Measurements from ENCODE around the gene CLEC19A.
"Not testable (repeated sequence)": the region's sequence is repeated elsewhere in the genome, so short reads cannot be mapped to it uniquely, and the experiment has no call there.

The CLEC19A gene

DNA sequence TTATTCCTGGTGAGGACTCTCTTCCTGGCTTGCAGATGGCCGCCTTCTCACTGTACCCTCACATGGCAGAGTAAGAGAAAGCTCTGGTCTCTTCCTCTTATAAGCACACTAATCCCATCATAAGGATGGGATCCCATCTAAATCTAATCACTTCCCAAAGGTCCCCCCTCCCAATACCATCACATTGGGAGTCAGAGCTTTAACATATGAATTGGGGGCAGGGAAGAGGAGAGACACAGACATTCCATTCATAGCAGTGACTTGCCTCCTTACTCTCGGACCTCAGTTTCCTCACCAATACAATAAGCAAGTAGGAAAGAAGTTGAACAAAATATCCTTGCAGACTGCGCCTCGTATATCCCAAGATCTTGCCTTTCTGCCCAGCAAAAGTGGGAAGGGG is 1.7 kb downstream of the CLEC19A start:
- no peak for DNase-seq

GRCh38 chr16:19288872-19289799 is 3.6 kb downstream of the CLEC19A start:
- DNase-seq, result no peak

DNA sequence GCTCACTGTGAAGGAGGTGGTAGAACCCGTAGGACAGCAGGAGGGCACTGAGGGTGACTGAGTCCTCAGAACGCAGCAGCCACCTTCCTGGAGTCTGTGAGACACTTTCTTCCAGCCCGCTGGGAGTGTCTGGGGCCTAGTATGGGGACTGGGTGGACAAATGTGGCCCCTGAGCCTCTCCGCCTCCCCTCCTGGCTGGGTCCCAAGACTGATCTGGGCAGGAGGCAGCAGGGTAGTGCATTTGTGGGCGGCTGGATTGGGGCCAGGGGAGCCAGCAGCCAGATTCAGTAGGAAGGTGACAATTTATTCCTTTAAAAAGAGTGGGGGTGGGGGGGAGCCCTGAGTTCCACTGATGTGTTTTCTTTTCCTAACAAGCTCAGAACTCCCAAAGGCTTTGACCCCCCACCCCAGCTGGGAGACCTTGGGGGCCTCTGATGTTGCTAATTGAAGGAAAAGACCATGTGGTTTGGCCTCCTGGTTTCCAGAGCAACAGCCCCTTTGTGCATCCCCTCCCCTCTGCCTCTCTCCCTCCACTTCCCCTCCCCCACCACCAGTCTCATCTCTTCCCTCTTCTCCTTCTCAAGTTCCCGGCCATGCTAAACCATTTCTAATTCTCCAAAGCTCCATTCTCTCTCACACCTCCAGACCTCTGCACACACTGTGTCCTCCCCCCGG is 4.4 kb downstream of the CLEC19A start:
- peak; percentile 28 for DNase-seq

GRCh38 chr16:19290860-19291259 is 5.3 kb downstream of the CLEC19A start:
- DNase-seq, result no peak

- DNase-seq, result peak; percentile 19
These were observed 5.9 kb downstream of the CLEC19A start for GRCh38 chr16:19291475-19291874.

DNA sequence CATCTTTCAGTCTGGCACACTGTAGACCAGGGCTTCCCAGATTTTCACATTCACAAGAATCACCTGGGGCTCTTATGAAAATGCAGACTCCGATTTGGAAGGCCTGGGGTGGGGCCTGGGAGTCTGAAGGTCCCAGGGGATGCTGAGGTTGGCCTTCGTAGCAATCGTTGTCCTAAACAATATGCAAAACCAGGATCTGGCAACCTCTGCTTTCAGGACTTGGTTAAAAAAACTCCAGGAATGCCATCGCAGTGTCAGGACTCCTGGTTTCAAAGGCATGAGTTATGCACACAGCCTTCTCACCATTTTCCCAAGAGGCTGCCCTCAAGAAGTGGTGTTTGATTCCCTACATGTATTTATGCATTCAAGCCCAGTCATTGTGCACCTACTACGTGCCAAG is 6.7 kb downstream of the CLEC19A start:
- no peak for DNase-seq

GRCh38 chr16:19294156-19294649 is 8.7 kb downstream of the CLEC19A start:
- peak; percentile 36 for DNase-seq

DNA sequence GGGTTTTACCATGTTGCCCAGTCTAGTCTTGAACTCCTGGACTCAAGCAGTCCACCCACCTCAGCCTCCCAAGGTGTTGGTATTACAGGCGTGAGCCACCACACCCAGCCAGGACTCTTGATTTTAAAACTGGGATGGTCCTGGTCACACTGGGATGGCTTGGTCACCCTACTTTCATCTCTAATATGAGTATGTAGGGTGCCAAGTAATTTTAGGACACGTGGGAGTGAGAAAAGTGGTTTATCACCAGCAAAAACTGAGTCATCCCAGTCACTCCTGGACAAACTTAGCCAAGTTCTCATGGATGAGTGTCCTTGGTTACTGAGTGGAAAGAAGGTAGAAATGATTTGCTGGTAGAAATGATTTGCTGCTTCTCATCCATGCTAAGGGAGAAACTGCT is 9.9 kb downstream of the CLEC19A start:
- DNase-seq, result no peak

DNA sequence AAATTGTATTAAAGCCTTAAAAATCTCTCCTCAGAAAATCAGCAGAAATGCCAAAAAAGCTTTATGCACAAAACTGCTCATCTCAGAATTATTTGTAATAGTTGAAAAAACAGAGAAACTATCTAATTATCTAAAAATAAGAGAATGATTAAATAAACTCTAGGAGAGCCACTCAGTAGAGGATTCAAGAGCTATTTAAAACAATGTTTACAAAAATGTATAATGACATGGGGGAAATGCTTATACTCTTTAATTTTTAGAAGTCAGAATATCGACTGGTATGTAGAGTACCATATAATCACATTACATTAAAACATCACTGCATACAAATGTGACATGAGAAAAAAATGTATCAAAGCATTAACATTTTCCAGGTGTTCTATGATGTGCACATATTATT is 11.9 kb downstream of the CLEC19A start:
- no peak for DNase-seq

GRCh38 chr16:19299565-19299964 is 14.0 kb downstream of the CLEC19A start:
- no peak for DNase-seq

DNA sequence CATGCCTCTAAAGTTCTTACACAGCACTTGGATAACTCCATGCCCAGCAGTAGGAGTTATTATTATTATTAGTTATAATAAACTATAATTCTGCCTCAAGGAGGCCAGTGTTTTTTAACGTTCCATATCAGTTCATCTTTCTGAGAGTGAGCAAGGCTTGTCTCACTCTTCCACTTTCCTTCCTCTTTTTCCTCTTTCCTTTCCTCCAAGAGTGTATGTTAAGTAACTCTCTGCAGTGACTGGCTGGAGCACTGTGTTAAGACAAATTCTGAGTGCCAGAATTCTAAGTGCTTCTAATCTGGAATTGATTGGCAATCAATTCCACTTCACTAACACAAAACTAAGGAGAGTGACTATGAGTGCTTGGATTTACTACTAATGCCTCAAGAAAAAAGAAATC is 16.4 kb downstream of the CLEC19A start:
- DNase-seq, result no peak

DNA sequence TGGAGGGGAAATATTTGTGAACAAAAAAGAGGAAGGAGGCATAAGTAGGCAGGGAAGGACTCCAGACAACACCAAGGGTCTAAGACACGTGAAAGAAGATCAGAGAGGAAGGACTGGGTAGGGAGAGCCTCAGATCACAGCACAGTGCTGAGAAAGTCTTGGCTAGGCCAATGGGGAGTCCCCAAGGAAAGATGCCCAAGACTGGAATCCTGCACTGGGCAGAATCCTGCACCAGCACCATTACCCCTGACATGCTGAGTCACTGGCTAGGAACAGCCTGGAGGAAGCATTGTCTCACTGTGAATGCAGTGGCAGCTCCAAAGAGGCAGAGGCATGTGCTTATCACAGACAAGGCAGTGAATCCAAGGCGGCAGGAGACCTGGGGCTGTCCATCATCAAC is 19.2 kb downstream of the CLEC19A start:
- DNase-seq, result no peak

GRCh38 chr16:19305443-19305842 is 19.9 kb downstream of the CLEC19A start:
- DNase-seq, result no peak

DNA sequence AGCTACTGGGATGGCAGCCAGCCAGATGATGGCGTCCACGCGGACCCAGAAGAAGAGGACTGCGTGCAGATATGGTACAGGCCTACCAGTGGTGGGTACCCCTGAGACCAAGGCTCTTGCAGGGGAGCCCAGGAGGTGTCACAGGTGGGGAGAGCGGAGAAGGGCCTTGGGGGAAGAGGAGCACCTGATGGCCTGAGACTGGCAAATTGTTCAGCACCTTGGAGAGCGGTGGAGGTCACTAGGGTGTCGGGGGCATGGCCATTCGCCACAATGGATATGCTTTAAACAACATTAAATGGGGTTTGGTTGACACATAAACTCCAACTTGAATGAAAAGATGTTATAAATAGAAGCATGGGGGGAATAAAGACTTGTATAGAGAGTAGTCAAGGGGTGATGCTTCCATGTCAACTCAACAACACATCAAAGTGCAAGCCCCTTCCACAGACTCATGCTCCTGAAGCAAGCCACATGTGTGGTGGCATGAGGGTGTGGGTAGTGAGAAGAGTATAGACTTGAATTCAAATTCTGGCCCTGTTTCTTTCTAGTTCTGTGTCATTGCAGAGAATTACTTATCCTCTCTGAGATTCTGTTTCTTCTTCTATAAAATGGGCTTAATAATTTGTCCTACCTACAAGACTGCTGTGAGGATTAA is 22.2 kb downstream of the CLEC19A start:
- DNase-seq, result no peak

DNA sequence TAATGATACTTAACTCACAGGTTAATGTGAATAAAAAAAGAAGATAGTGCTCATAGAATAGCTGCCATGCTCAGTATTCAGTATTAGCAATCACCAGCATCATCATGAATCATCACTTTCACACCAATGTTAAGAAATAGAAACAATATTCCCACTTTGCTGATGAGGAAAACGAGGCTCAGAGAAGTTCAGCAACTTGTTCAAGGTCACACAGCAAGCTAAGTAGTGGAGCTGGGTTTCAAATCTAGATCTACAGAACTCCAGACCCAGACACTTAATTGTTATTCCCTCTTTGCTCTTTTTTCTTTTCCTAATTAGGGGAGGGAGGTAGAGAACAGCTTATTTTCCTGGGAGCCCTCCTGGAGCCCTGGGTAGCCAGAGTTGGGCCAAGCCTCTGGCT is 22.9 kb downstream of the CLEC19A start:
- DNase-seq, result no peak

DNA sequence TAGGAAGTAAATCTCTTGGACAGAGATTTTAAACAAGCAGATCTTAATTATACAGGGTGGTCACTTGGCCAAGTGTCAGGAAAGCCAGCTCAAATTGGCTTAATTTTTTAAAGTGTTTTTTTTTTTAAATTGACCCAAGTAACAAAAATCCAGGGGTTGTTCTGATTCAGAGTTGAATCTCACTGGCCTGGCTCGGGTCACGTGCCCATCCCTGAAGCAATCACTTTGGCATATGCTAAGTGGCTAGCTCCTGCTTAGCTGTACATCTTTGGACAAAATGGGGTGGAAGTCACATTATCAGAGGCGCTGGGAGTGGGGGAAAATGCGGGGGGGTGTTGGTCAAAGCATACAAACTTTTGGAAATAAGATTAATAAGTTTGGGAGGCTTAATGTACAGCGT is 23.6 kb downstream of the CLEC19A start:
- no peak for DNase-seq

DNA sequence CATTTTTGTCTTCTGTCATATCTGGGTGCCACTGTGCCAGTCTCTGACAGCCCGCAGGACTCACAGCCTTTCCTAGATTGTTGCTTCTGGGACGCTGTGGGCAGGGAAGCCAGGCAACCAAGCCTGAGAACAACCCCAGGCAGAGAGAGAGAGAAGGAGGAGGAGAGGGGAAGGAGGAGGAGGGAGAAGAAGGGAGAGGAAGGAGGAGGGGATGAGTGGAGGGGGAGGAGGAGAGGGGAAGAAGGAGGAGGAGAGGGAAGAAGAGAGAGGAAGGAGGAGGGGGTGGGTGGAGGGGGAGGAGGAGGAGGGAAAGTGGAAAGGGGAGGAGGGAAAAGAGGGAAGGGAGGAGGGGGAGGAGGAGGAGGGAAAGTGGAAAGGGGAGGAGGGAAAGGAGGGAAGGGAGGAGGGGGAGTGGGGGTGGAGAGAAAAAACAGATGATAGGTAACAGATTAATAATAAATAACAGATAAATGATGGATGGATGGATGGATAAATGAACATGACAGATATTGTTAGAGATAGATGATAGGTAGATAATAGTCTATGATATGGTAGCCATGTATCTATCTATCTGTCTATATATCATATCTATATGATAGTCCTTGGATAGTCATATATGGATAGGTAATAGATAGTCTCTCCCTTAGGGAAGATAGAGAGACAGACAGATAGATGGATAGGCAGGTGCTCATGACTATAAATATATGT is 29.3 kb downstream of the CLEC19A start:
- DNase-seq, result no peak

DNA sequence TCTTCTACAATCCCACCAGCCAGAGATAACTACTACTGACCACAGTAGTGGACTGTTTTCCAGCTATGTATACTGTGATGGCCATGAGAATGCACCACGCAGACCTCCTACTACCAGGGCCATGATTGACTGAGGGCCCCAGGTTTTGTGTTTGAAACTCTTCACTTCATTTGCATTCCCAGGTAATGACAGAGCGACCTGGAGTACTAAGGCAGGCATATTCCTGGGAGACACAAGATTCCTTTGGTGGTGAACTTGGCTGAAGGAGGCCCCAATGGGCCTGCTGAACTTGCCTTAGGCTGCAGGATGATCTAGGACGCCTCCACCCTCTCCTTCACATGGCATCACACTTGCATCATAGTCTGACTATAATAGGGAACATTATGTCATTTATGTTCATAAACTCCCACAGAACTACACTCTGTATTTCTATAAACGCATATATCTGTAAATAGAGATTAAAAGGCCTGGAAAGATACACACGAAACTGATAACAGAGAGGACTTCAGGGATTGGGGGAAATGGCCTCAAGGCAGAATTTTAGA is 30.4 kb downstream of the CLEC19A start:
- DNase-seq, result no peak

DNA sequence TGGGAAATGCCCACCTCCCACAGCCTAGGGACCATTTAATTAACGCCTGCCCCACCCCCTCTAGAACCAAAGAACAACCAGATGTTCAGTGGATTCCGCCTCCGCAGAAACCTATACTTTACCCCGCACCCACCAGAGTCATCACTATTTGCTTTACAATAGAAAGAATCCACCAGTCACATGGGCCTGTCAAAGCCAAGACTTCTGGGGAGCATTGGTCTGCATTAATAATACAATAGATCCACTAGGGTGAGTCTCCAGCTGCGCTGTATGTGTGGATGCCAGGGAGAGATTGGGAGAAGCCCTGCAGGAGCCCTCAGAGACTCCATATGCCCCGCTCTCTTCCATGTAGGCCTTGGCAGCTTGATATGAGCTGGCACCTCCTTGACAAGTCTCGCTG is 31.3 kb downstream of the CLEC19A start:
- DNase-seq, result no peak

DNA sequence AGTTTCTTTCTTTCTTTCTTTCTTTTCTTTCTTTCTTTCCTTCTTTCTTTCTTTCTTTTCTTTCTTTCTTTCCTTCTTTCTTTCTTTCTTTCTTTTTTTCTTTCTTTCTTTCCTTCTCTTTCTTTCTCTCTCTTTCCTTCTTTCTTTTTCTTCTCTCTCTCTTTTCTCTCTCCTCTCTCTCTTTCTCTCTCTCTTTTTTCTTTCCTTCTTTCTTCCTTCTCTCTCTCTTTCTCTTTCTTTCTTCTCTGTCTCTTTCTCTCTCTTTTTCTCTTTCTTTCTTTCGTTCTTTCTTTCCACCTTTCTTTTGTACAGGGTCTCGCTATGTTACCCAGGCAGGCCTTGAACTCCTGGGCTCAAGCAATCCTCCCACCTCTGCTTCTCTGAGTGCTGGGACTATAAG is 35.7 kb downstream of the CLEC19A start:
- not testable (repeated sequence) for DNase-seq

- DNase-seq, result no peak
These were observed 38.1 kb downstream of the CLEC19A start for GRCh38 chr16:19323596-19323995.

- no peak for DNase-seq
These were observed 42.8 kb downstream of the CLEC19A start for GRCh38 chr16:19328364-19328763.

- DNase-seq, result no peak
These were observed 44.4 kb downstream of the CLEC19A start for GRCh38 chr16:19329932-19330331.

All from femur (tissue), 1 donor.